Measurements from ENCODE around the gene PLCL2.

Gene PLCL2

GRCh38 chr3:17054301-17054981 is 169.7 kb downstream of the PLCL2 start:
- no peak for DNase-seq

- no peak for DNase-seq
These were observed 170.2 kb downstream of the PLCL2 start for GRCh38 chr3:17054982-17055343.

DNA sequence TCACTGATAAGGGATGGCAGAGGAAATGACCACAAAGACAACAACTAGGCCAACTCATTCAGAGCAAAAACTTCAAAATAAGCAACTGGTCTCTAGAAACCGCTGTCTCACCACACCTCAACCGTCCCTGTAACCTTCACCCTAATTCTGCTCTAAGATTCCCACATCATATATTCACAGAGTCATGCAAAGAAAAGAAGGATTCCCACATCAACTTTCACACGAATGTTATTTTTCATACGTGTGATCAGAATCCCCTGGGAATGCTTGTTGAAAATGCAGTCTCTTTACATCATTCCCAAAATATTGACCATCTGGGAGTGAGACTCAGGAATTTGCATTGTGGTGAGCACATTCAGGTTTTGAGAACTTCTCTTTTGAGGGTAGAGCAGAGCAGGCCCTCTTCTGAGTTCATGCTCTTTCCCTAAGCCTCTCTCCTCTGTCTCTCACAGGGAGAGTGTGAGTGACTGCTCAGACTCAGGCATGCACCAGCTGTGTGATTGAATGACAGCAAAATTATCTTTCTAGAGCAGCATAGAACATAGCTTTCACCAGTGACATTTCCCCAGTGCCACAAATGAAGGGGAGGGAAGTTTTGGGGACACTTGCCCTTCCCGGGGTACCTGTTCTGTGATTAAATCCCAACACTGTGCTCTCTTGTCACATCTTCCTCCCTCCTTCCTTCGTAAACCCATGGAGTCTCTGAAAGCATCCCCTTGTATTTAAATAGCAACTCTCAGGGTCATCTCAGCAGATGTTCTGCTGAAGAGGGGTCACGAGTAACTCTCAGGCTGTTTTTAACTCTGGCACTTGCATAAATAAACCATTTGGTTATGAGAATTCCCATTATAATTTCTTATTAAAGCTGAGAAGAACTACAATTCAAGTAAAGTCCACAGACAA is 170.9 kb downstream of the PLCL2 start:
- DNase-seq, result no peak

GRCh38 chr3:17057321-17057720 is 172.6 kb downstream of the PLCL2 start:
- DNase-seq, result no peak

DNA sequence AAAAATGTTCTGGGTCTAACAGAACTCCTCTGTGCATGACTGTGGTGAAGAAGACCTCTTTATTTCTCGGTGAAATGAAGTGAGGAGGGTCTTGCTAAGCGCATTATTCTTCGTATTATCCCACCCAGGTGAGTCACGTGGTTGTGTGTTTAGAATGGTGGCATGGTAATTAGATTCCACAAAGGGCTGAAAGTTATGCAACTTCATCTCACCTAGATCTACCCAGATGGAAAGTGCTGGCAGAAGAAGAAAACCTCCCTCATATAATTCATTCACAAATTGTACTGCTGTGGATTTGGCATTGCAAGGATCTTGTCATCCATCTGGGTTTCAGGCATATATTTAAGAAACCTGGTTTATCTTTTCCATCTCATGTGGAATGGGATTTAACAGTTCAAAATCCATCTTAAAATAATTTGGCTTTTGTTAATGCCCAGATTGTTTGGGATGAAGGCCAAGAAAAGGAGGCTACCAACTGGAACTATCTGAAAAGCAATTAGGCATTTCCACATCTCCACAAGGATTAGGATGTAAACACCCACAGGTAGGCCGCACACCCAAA is 175.3 kb downstream of the PLCL2 start:
- DNase-seq, result no peak

- no peak for DNase-seq
These were observed 176.2 kb downstream of the PLCL2 start for GRCh38 chr3:17061005-17061404.

DNA sequence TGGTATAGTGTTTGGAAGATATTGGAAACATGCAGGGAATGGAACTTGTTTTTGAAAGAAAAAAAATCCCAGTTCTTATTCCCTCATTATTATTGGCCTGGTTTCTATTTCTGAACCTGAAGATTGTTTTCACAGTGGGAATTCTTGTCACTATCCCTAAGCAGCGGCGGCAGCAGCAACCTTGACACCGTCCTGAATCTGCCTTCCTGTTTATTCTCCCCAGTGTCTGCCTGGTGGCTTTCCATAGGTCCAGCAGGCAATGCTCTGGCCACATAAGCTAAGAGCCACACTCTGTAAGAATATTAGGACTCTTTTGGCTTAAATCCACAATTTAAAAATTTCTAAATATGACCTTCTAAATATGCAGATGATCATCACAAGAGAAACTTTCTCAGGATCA is 178.0 kb downstream of the PLCL2 start:
- DNase-seq, result no peak

DNA sequence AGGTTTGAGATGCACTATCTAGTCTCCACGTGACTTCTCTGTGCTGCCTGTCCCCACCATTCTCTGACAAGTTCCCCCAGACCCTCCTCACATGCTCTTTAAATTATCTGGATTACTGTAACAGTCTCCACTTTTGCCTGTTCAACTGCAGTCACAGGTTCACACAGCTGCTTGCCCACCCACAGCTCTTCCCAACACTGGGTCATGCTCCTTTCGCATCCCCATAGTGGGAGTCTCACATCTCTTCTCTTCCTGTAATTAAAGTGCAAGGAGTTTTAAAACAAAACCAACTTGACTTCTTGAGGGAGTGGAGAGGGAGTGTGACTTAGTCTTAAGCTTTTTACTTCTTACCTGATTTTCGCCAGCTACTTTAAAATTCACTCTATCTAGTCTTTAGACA is 178.8 kb downstream of the PLCL2 start:
- no peak for DNase-seq

GRCh38 chr3:17065315-17065714 is 180.6 kb downstream of the PLCL2 start:
- DNase-seq, result no peak

- no peak for DNase-seq
These were observed 181.1 kb downstream of the PLCL2 start for GRCh38 chr3:17065881-17066280.

GRCh38 chr3:17069754-17070153 is 185.0 kb downstream of the PLCL2 start:
- DNase-seq, result no peak

DNA sequence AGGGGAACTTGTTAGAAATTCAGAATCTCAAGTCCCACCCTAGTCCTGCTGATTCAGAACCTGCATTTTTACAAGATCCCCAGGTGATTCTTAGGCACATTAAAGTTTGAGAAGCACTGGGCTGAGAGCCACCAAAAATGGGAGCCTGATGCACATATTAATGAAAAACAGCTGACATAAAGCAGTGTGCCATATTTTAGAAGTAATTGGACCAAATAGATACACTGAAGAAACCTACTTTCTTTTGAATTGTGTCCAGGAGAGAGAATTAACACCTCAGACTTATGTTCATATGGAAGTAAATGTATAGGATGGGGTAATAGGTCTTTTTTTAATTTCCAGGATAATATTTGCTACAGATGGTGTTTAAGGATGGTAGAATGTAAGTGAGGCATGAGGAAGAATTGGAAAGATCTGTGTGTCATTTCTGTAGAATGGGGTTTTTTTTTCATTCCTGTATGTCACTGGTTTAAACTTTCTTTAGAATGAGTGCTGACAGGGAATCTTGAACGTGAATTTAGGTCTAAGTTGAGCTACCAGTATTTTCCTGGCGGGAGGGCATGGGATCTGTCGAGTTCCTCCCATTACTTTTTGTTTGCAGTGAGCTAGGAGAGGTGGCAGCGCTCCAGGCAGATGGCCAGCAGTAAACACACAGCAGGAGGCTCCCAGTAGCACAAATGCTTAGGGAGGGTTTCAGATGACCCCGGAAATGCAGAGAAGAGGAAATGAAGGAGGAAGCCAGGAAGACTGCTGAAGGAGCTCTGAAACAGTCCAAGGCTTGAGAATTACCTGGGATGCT is 185.6 kb downstream of the PLCL2 start:
- no peak for DNase-seq

- no peak for DNase-seq
These were observed 189.8 kb downstream of the PLCL2 start for GRCh38 chr3:17074559-17074958.

- DNase-seq, result no peak
These were observed 190.6 kb downstream of the PLCL2 start for GRCh38 chr3:17075358-17075757.

- DNase-seq, result no peak
These were observed 191.2 kb downstream of the PLCL2 start for GRCh38 chr3:17075907-17076306.

DNA sequence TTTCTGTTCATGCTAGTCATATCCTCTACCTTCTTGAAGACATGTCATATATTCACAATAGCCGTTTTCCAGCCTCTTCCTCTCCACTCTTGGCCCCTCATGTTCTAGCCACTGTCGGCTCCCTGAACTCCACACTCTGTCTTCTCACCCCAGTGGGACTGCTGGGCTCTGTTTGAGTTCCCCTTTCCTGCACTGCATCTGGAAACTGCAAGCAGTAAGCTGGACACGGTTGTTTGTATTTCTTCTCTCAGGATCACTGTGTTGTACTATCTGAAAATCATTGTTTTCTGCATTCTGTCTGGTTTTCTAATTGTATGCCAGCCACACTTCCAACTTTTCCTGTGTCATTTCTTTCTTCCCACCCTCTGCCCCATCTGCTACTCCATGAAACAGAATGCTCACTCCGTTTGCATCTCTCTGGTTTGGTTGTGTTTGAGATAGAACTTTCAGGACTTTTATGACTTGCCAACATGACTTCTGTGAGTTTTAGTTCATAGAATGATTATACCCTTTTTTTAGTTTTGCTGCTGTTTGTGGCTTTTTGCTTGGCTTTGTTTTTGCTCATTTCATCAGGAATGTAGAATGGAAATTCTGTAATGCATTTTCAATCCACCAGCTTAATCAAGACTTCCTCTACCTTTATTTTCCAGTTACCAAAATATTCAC is 192.3 kb downstream of the PLCL2 start:
- no peak for DNase-seq

- no peak for DNase-seq
These were observed 192.9 kb downstream of the PLCL2 start for GRCh38 chr3:17077606-17078005.

DNA sequence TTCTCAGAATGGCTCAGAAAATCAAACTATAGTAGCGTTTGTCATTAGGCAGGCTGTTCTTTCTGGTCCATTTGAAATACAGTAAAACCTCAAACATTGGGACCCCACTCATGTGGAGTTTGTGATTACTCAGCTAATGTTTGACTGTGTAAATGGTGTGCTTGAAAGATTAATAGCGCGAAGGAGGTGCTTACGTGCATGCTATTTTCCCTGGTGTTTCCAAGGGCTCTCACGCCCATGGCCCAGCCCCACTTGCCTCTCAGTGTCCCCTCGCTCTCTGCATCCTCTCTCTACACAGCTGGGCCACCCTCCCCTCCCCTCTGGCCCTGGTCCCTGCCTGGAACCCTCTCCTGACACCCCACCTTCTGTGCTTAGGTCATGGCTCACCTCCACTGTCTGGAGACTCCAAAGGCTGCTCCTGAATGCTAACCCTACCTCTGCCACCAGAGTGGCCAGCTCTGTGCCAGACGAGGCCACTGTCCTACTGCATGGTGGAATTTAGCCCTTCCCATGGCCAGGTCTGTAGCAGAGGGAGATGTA is 194.2 kb downstream of the PLCL2 start:
- DNase-seq, result no peak

- DNase-seq, result no peak
These were observed 195.2 kb downstream of the PLCL2 start for GRCh38 chr3:17079933-17080332.

GRCh38 chr3:17081520-17081919 is 196.8 kb downstream of the PLCL2 start:
- DNase-seq, result no peak

- DNase-seq, result no peak
These were observed 202.8 kb downstream of the PLCL2 start for GRCh38 chr3:17087509-17087908.

GRCh38 chr3:17088017-17088416 is 203.3 kb downstream of the PLCL2 start:
- no peak for DNase-seq

Data from activated gamma-delta T cell (primary cell).